Mucosa of descending colon (tissue), 3 donors: ENCODE results near the gene MTG1. TPM values are rescaled to one million over a fixed set of nuclear protein-coding genes. Genes with fewer than 3 reads are reported as not detected.

Source experiments
- ATAC-seq: fragments of 200-7000 bp; cut with Tn5 transposase; one replicate; pipeline ENCODE4 v1.9.1; 2020; ENCODE audit warnings: mild to moderate bottlenecking, moderate library complexity
- DNase-seq, 3 donors: peaks; one replicate each; pipeline ENCODE4 v3.0.0-alpha.2; 2020
- H3K36me3 ChIP-seq: fragments of 200-600 bp; one replicate; pipeline ENCODE4 v1.8.0; 2021; ENCODE audit warnings: low read depth, mild to moderate bottlenecking
- H3K4me1 ChIP-seq: fragments of 200-600 bp; one replicate; pipeline ENCODE4 v1.8.0; 2021; ENCODE audit warnings: low read depth, mild to moderate bottlenecking
- H3K4me3 ChIP-seq: fragments of 200-600 bp; one replicate; pipeline ENCODE4 v1.8.0; 2021; ENCODE audit warnings: mild to moderate bottlenecking
- H3K9me3 ChIP-seq: fragments of 200-600 bp; one replicate; pipeline ENCODE4 v1.8.0; 2021; ENCODE audit warnings: mild to moderate bottlenecking
- CTCF ChIP-seq: fragments of 200-600 bp; IDR thresholded peaks from one replicate; pipeline ENCODE4 v1.8.0; 2022; ENCODE audit warnings: antibody characterized with exemption, mild to moderate bottlenecking
- intact Hi-C, 2 donors: fragments of 100-400 bp; cut with DNase I in 1 of 2; cut with micrococcal nuclease in 1 of 2; formaldehyde crosslinking; loops; one replicate each; pipeline versions ENCODE4 v1.11.0 to v1.11.1; 2022; cut with DNase I, micrococcal nuclease
- total RNA-seq, 3 donors: library from RNA; stranded (reverse); fragmentation: NEBNext Ultra II Directional in 2 of 3; extraction: Animal tissue kit (Norgen Biotek cat#: 25700) in 2 of 3; gene quantifications; one replicate each; pipeline versions ENCODE4 v1.2.1 to v1.2.4, GENCODE V29; 2021 to 2023
- donor health status: DM: no; HTN: no; CAD: no; lungs with moderate emphysema.
- donor health status: DM: no; HTN: no; CAD: no.
- donor health status: DM: no; HTN: yes; CAD: no.

MTG1 gene
- total RNA-seq, 3 donors from 2014 or later, result 43.6 to 52.7 (median 45.6) TPM

DNA sequence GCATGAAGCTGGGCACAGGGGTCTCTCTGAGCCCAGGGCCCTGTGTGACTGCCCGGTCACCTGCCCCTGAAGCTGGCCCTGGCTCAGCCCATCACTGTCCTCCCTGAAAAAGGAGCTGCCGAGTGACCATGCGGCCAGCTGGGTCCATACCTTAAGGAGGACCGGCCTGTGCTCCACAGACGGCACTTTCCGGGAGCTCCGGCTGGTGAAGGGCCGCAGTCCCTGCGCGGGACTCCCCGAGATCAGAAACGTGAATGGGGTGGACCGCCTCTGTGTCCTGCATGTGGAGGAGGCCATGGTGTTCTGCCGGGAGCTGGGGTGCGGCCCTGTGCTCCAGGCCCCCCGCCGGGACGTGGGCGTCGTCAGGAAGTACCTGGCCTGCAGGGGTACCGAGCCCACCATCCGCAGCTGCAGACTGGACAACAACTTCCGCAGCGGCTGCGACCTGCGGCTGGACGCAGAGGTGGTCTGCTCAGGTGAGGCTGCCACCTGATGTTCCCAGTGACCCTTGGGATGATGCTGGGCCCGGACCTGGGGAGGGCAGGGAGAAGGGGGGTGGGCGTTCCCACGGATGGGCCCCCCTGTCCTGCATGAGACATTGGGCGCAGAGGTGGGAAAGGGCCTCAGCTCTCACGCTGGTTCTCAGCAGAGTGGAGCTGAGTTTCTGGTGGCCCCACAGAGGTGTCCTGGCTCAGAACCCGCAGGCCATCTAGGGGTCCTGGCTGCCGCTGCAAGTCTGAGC, 63.3 kb downstream of the MTG1 start:
- H3K36me3 ChIP-seq, result no peaks in the 10 kb centered on the region
- H3K4me3 ChIP-seq, result no peak overlapping the region
- TF ChIP-seq CTCF, result no peak
- intact Hi-C loops, result no loop called here
- no peaks in the 10 kb centered on the region for H3K4me1 ChIP-seq
- ATAC-seq (no peak), DNase-seq (no peak)
- H3K9me3 ChIP-seq, result no peaks in the 10 kb centered on the region

DNA sequence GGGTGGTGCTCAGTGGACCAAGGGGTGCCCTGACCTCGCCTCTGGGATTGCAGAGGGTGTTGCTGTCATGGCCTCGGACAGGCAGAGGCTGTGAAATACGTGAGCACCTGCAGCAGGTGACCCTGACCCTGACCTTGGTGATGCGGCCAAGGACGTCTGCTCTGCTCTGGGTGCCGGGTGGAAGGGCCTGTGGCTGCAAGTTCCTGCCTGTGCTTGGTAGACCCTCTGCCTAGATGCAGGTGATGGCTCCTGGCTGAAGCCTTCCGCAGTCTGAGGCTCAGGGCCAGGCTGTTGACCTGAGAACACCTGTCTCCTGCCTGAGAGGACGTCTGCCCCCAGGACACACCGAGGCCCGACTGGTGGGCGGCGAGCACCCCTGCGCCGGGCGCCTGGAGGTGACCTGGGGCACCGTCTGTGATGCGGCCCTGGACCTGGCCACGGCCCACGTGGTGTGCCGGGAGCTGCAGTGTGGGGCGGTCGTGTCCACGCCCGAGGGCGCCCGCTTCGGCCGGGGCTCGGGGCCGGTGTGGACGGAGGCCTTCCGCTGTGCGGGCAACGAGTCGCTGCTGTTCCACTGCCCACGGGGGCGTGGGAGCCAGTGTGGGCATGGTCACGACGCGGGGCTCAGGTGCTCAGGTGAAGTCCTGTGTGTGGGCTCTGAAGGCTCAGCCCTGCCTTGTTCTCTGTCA, 64.2 kb downstream of the MTG1 start:
- no peak for TF ChIP-seq CTCF
- Histone ChIP-seq H3K4me1 (no peaks in the 10 kb centered on the region), H3K9me3 (no peaks in the 10 kb centered on the region), H3K36me3 (no peaks in the 10 kb centered on the region), H3K4me3 (no peak overlapping the region)
- no peak for ATAC-seq
- no peak for DNase-seq
- intact Hi-C loops, result no loop called here

GRCh38 chr10:133458710-133459453, 64.9 kb downstream of the MTG1 start:
- Histone ChIP-seq H3K4me3 (no peak overlapping the region), H3K9me3 (no peaks in the 10 kb centered on the region), H3K4me1 (no peaks in the 10 kb centered on the region), H3K36me3 (no peaks in the 10 kb centered on the region)
- DNase-seq (no peak), ATAC-seq (no peak)
- intact Hi-C loops, result no loop called here
- no peak for TF ChIP-seq CTCF

DNA sequence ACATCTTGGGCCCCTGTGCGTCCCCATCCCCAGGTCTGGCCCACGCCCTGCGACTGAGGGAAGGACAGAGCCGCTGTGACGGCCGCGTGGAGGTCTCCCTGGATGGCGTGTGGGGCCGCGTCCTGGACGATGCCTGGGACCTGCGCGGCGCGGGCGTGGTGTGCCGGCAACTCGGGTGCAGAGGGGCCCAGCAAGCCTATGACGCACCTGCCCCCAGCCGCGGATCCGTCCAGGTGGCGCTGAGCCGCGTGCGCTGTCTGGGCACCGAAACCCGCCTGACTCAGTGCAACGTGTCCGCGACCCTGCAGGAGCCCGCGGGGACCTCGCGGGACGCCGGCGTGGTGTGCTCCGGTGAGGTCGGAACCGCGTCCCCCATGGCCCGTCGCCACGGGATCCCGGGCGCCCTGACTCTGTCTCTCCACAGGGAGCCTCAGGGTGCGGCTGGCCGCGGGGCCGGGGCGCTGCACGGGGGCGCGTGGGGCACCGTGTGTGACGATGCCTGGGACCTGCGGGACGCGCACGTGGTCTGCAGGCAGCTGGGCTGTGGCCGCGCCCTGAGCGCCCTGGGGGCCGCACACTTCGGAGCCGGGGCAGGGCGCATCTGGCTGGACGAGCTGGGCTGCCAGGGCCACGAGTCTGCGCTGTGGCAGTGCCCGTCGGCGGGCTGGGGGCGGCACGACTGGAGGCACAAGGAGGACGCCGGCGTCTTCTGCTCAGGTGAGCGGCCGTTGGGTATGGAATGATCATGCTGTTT, 65.7 kb downstream of the MTG1 start:
- H3K9me3 ChIP-seq, result no peaks in the 10 kb centered on the region
- DNase-seq, result no peak
- H3K36me3 ChIP-seq, result no peaks in the 10 kb centered on the region
- TF ChIP-seq CTCF, result no peak
- intact Hi-C loops, result no loop called here
- H3K4me1 ChIP-seq, result no peaks in the 10 kb centered on the region
- no peak overlapping the region for H3K4me3 ChIP-seq
- ATAC-seq, result peak; percentile 12

DNA sequence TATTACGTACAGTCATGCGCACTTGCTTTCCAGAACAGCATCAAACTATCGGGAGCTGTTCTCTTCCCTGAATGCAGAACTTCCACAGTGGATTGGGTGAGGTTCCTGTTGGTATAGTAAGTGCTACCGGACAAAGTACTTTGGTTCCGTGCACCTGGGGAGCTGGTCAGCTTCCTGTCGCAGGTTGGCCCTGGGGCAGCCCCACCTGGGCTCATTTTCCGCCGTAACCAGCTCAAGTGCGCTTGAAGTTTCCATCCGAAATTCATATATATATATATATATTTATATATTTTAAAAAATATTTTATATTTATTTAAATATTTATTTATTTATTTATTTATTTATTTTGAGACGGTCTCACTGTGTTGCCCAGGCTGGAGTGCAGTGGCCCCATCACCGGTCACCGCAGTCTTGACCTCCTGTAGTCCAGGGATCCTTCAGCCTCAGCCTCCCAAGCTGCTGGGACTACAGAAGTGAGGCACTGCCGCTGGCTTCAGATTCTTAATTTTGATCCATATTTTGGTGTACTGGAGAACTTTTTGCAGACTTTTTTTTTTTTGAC, 66.3 kb downstream of the MTG1 start:
- no peak for ATAC-seq
- Histone ChIP-seq H3K4me1 (no peaks in the 10 kb centered on the region), H3K4me3 (no peak overlapping the region), H3K36me3 (no peaks in the 10 kb centered on the region), H3K9me3 (no peaks in the 10 kb centered on the region)
- DNase-seq, result no peak
- no peak for TF ChIP-seq CTCF
- intact Hi-C loops, result no loop called here
